ENCODE data around the gene RHOT2. TPM values are rescaled to one million over a fixed set of nuclear protein-coding genes. Genes with fewer than 3 reads are reported as not detected.

The RHOT2 gene
- total RNA-seq, 1 donor from 2014 or later: 73.8 TPM

GRCh38 chr16:644556-644955, 23.4 kb upstream of the RHOT2 start:
- H3K4me3 ChIP-seq (ENCODE audit: low read depth, low read length): no peak overlapping the region
- TF ChIP-seq, protein P1, sequence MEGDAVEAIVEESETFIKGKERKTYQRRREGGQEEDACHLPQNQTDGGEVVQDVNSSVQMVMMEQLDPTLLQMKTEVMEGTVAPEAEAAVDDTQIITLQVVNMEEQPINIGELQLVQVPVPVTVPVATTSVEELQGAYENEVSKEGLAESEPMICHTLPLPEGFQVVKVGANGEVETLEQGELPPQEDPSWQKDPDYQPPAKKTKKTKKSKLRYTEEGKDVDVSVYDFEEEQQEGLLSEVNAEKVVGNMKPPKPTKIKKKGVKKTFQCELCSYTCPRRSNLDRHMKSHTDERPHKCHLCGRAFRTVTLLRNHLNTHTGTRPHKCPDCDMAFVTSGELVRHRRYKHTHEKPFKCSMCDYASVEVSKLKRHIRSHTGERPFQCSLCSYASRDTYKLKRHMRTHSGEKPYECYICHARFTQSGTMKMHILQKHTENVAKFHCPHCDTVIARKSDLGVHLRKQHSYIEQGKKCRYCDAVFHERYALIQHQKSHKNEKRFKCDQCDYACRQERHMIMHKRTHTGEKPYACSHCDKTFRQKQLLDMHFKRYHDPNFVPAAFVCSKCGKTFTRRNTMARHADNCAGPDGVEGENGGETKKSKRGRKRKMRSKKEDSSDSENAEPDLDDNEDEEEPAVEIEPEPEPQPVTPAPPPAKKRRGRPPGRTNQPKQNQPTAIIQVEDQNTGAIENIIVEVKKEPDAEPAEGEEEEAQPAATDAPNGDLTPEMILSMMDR (conservative IDR thresholded peaks at IDR 0.05; ENCODE audit: low read depth, low read length): no peak
- DNase-seq (ENCODE audit: low read depth): no peak

- TF ChIP-seq, protein P1 (conservative IDR thresholded peaks at IDR 0.05; ENCODE audit: low read depth, low read length): no peak
- DNase-seq (ENCODE audit: low read depth): no peak
- no peak overlapping the region for H3K4me3 ChIP-seq (ENCODE audit: low read depth, low read length)
Observed at GRCh38 chr16:645852-646678, 21.9 kb upstream of the RHOT2 start.

GRCh38 chr16:646679-647172, 21.2 kb upstream of the RHOT2 start:
- TF ChIP-seq, protein P1 (conservative IDR thresholded peaks at IDR 0.05; ENCODE audit: low read depth, low read length): no peak
- DNase-seq (ENCODE audit: low read depth): no peak

DNA sequence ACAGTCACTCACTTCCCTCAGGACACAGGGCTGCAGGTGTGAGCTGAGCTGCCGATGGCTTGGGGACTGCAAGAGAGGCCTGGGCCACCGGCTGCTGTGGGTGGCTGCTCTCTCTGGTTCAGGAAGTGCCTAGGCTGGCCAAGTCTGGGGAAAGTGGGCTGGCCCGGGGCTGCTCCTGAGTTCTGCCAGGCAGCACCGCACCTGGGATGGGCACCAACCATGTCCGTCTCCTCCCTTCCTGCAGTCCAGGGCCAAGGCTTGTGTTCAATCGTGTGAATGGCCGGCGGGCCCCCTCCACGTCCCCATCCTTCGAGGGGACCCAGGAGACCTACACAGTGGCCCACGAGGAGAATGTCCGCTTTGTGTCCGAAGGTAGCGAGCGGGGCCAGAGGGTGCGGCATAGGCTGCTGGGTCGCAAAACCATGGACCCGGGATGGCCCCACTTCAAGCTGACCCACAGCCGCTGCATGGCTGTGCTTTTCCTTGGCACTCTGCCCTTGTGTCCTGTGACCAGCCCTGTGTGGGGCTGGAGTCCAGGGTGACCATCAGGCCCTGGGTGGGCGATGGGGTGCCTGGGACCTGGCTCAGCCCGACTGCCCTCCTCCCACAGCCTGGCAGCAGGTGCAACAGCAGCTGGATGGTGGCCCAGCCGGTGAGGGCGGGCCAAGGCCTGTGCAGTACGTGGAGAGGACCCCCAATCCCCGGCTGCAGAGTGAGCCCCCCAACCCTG, 20.6 kb upstream of the RHOT2 start:
- peak overlapping the region; percentile 70 for H3K4me3 ChIP-seq (ENCODE audit: low read depth, low read length)
- DNase-seq (ENCODE audit: low read depth): no peak
- TF ChIP-seq, protein P1 (conservative IDR thresholded peaks at IDR 0.05; ENCODE audit: low read depth, low read length): no peak

More at GRCh38 chr16:646679-647172, 21.2 kb upstream of the RHOT2 start:
- H3K4me3 ChIP-seq (ENCODE audit: low read depth, low read length): no peak overlapping the region

GRCh38 chr16:648071-648780, 19.7 kb upstream of the RHOT2 start:
- H3K4me3 ChIP-seq (ENCODE audit: low read depth, low read length): peak overlapping the region; percentile 70
- no peak for DNase-seq (ENCODE audit: low read depth)

More at GRCh38 chr16:648071-648780, 19.7 kb upstream of the RHOT2 start:
- TF ChIP-seq, protein P1 (conservative IDR thresholded peaks at IDR 0.05; ENCODE audit: low read depth, low read length): peak; percentile 55

Data from epithelial cell of proximal tubule (primary cell).